Chondrocyte (in vitro differentiated cells): ENCODE measurements around the gene EXOSC7. TPM values are rescaled to one million over a fixed set of nuclear protein-coding genes. Genes with fewer than 3 reads are reported as not detected.

Experiments used
- DNase-seq: peaks from one replicate; pipeline ENCODE4 v3.0.0; 2021; ENCODE audit warnings: mixed read lengths, low spot score
- H3K27ac Mint-ChIP-seq: one replicate; pipeline ENCODE4 v1.8.0; 2021; ENCODE audit warnings: mild to moderate bottlenecking, moderate library complexity, mixed read lengths; ENCODE audit not compliant: unreplicated experiment
- H3K27me3 Mint-ChIP-seq: 2 replicates; pipeline ENCODE4 v1.8.0; 2021; ENCODE audit warnings: low read depth, mixed read lengths
- H3K36me3 Mint-ChIP-seq: 2 replicates; pipeline ENCODE4 v1.8.0; 2021; ENCODE audit warnings: low read depth, mixed read lengths
- H3K4me1 Mint-ChIP-seq: 2 replicates; pipeline ENCODE4 v1.8.0; 2021; ENCODE audit warnings: low read depth, mild to moderate bottlenecking, mixed read lengths
- H3K4me3 Mint-ChIP-seq: one replicate; pipeline ENCODE4 v1.8.0; 2021; ENCODE audit warnings: mild to moderate bottlenecking, moderate library complexity, mixed read lengths; ENCODE audit not compliant: unreplicated experiment
- H3K9me3 Mint-ChIP-seq: 2 replicates; pipeline ENCODE4 v1.8.0; 2021; ENCODE audit warnings: low read depth, mixed read lengths
- CTCF ChIP-seq: fragments of 200-600 bp; sonication (generic); IDR thresholded peaks from 2 replicates; pipeline ENCODE4 v1.5.0; 2021; ENCODE audit warnings: antibody characterized with exemption, mild to moderate bottlenecking, moderate library complexity
- total RNA-seq: library from RNA; stranded (reverse); gene quantifications from 3 replicates; pipeline ENCODE4 v1.2.1, GENCODE V29; 2021

The EXOSC7 gene
- total RNA-seq, 1 donor from 2014 or later = 29.1 TPM

- Mint-ChIP-seq H3K36me3 (no peaks in the 10 kb centered on the region), H3K27ac (peak overlapping the region; percentile 74), H3K9me3 (no peaks in the 10 kb centered on the region), H3K4me1 (peaks cover 65% of the 10 kb centered on the region), H3K27me3 (no peaks in the 10 kb centered on the region), H3K4me3 (no peak overlapping the region)
- no peak for TF ChIP-seq CTCF
- DNase-seq = no peak
Observed at GRCh38 chr3:45060165-45060892, 84.3 kb downstream of the EXOSC7 start.

Other genes starting within 250 kb of the EXOSC7 start
- gene ZNF501, start 246.6 kb upstream of the EXOSC7 start, total RNA-seq = 1.7 to 4.1 TPM (median 1.8 TPM) in 3 replicates
- 23.8 to 39.4 TPM (median 25.8 TPM) in 3 replicates for gene KIAA1143, start 214.6 kb upstream of the EXOSC7 start, total RNA-seq
- gene KIF15, start 214.4 kb upstream of the EXOSC7 start, total RNA-seq = 2.2 to 2.7 TPM (median 2.5 TPM) in 3 replicates
- gene TMEM42, start 114.3 kb upstream of the EXOSC7 start, total RNA-seq = 14.2 to 14.6 TPM (median 14.3 TPM) in 3 replicates
- gene TGM4, start 101.6 kb upstream of the EXOSC7 start, total RNA-seq = 0.27 TPM in 1 of 3 replicates, not detected in the others
- gene ZDHHC3, start 70 bp upstream of the EXOSC7 start, total RNA-seq = 60.3 to 69.8 TPM (median 63.4 TPM) in 3 replicates
- 47.1 to 105 TPM (median 50.3 TPM) in 3 replicates for gene CLEC3B, start 50.1 kb downstream of the EXOSC7 start, total RNA-seq
- 0.15 to 0.48 TPM (median 0.18 TPM) in 3 replicates for gene CDCP1, start 170.1 kb downstream of the EXOSC7 start, total RNA-seq